OCI-LY7 (cell line): ENCODE data around the gene KLF16. TPM values are rescaled to one million over a fixed set of nuclear protein-coding genes. Genes with fewer than 3 reads are reported as not detected.

Experiments
- BruUV-seq: library from RNA; stranded (reverse); fragments of 400-500 nt; replicated peaks from 2 replicates; lab custom pipeline; 2021; lab: Mats Ljungman, UMichigan
- CTCF ChIA-PET: fragments of 300-600 bp; sonication (Branson Sonifier 250); formaldehyde crosslinking; loops from one replicate; lab custom pipeline; 2022; ENCODE audit warnings: antibody characterized with exemption; ENCODE audit not compliant: unreplicated experiment; lab: Charles Lee
- POLR2A ChIA-PET: fragments of 300-600 bp; sonication (Branson Sonifier 250); formaldehyde crosslinking; loops from one replicate; lab custom pipeline; 2022; ENCODE audit warnings: antibody characterized with exemption; lab: Charles Lee
- DNase-seq: peaks from one replicate; pipeline ENCODE4 v3.0.0-alpha.2; 2015; ENCODE audit warnings: low spot score
- H2AFZ ChIP-seq: fragments of 200-600 bp; sonication (generic), shearing (Covaris generic); 2 replicates; pipeline ENCODE4 v1.6.1; 2014; ENCODE audit warnings: mild to moderate bottlenecking, antibody characterized with exemption, low read length, moderate library complexity
- H3K27ac ChIP-seq: fragments of 200-600 bp; sonication (generic); 2 replicates; pipeline ENCODE4 v1.5.1; 2014; ENCODE audit warnings: mixed run types, low read depth, mild to moderate bottlenecking, moderate library complexity, low read length, inconsistent platforms; ENCODE audit not compliant: poor library complexity, severe bottlenecking
- H3K36me3 ChIP-seq: fragments of 200-600 bp; sonication (generic); 2 replicates; pipeline ENCODE4 v1.6.1; 2014; ENCODE audit warnings: mild to moderate bottlenecking, antibody characterized with exemption, low read length, moderate library complexity, mixed read lengths; ENCODE audit not compliant: insufficient read depth
- H3K4me1 ChIP-seq: fragments of 200-600 bp; sonication (generic); 2 replicates; pipeline ENCODE4 v1.5.1; 2014; ENCODE audit warnings: mild to moderate bottlenecking, low read length; ENCODE audit not compliant: insufficient read depth, poor library complexity, severe bottlenecking
- H3K4me2 ChIP-seq: fragments of 200-600 bp; sonication (generic); 2 replicates; pipeline ENCODE4 v1.6.1; 2014; ENCODE audit warnings: mild to moderate bottlenecking, low read length
- H3K4me3 ChIP-seq: fragments of 200-600 bp; sonication (generic); 2 replicates; pipeline ENCODE4 v1.5.1; 2014; ENCODE audit warnings: mild to moderate bottlenecking, low read depth, low read length; ENCODE audit not compliant: poor library complexity, severe bottlenecking
- H3K79me2 ChIP-seq: fragments of 200-600 bp; sonication (generic); 2 replicates; pipeline ENCODE4 v1.6.1; 2016; ENCODE audit warnings: low read depth, mild to moderate bottlenecking, low read length, moderate library complexity, mixed read lengths; ENCODE audit not compliant: insufficient read depth
- H3K9me2 ChIP-seq: fragments of 200-600 bp; sonication (generic); 2 replicates; pipeline ENCODE4 v1.6.1; 2016; ENCODE audit warnings: mild to moderate bottlenecking, low read length, mixed read lengths; ENCODE audit not compliant: insufficient read depth
- H3K9me3 ChIP-seq: fragments of 200-600 bp; sonication (generic); 2 replicates; pipeline ENCODE4 v1.6.1; 2014; ENCODE audit warnings: mild to moderate bottlenecking, mixed run types, low read length, mixed read lengths
- H4K20me1 ChIP-seq: fragments of 200-600 bp; sonication (generic); 2 replicates; pipeline ENCODE4 v1.6.1; 2014; ENCODE audit warnings: mild to moderate bottlenecking, antibody characterized with exemption, low read length, moderate library complexity, mixed read lengths; ENCODE audit not compliant: insufficient read depth
- CTCF ChIP-seq: fragments of 200-600 bp; sonication (generic); conservative IDR thresholded peaks from 2 replicates; pipeline ENCODE4 v1.5.1; 2014; ENCODE audit warnings: mild to moderate bottlenecking, antibody characterized with exemption, low read length, moderate library complexity, mixed read lengths
- EZH2phosphoT487 ChIP-seq: fragments of 200-600 bp; sonication (generic); IDR thresholded peaks from 2 replicates; pipeline ENCODE4 v1.6.1; 2018; ENCODE audit warnings: low read depth, borderline replicate concordance, mild to moderate bottlenecking, mixed run types, antibody characterized with exemption, low read length, moderate library complexity, mixed read lengths
- intact Hi-C: fragments of 100-400 bp; cut with micrococcal nuclease; formaldehyde crosslinking; loops from one replicate; pipeline ENCODE4 v1.10.0; 2022; ENCODE audit not compliant: unreplicated experiment
- total RNA-seq, 2 experiments: library from RNA; depleted of rRNA in 1 of 2; stranded (reverse); fragments of >200 nt in 1 of 2; shearing (Covaris generic) in 1 of 2; gene quantifications; 2 replicates each; pipeline ENCODE4 v1.2.3, GENCODE V29; 2014 to 2022

Gene KLF16
- total RNA-seq, 2 experiments from 2014 or later = 9.6 to 44.4 TPM

GRCh38 chr19:1872807-1873523 is 9.6 kb upstream of the KLF16 start:
- H3K4me3 ChIP-seq = no peak overlapping the region
- H3K79me2 ChIP-seq = peaks cover 37% of the 10 kb centered on the region
- POLR2A ChIA-PET = interaction anchor here (0.5 kb wide), 1 partner anchor 29 kb away, joined by 3 read pairs; no protein-coding TSS in a partner anchor
- no TSS peak for BruUV-seq
- CTCF ChIA-PET = no interaction called here
- H3K9me3 ChIP-seq = no peaks in the 10 kb centered on the region
- no peak overlapping the region for H3K4me2 ChIP-seq
- peaks cover 13% of the 10 kb centered on the region for H4K20me1 ChIP-seq
- no peaks in the 10 kb centered on the region for H3K9me2 ChIP-seq
- H3K4me1 ChIP-seq = peaks cover 20% of the 10 kb centered on the region
- H2AFZ ChIP-seq = no peak overlapping the region
- intact Hi-C loops = no loop called here
- H3K36me3 ChIP-seq = peaks cover 57% of the 10 kb centered on the region
- TF ChIP-seq EZH2phosphoT487 (no peak), CTCF (no peak)
- no peak for DNase-seq
- no peak overlapping the region for H3K27ac ChIP-seq

- ChIA-PET POLR2A (no interaction called here), CTCF (no interaction called here)
- Histone ChIP-seq H3K36me3 (peaks cover 63% of the 10 kb centered on the region), H3K4me1 (peaks cover 19% of the 10 kb centered on the region), H3K9me3 (no peaks in the 10 kb centered on the region), H3K79me2 (peaks cover 37% of the 10 kb centered on the region), H3K27ac (no peak overlapping the region), H3K9me2 (no peaks in the 10 kb centered on the region), H4K20me1 (peaks cover 13% of the 10 kb centered on the region), H2AFZ (no peak overlapping the region), H3K4me2 (no peak overlapping the region), H3K4me3 (no peak overlapping the region)
- TF ChIP-seq CTCF (no peak), EZH2phosphoT487 (no peak)
- BruUV-seq = no TSS peak
- DNase-seq = no peak
- intact Hi-C loops = no loop called here
Measured at GRCh38 chr19:1871630-1872029, 8.3 kb upstream of the KLF16 start.

GRCh38 chr19:1871140-1871597 is 7.8 kb upstream of the KLF16 start:
- ChIA-PET CTCF (no interaction called here), POLR2A (no interaction called here)
- H3K4me1 ChIP-seq = peaks cover 14% of the 10 kb centered on the region
- intact Hi-C loops = no loop called here
- no peak overlapping the region for H3K27ac ChIP-seq
- DNase-seq = no peak
- peaks cover 63% of the 10 kb centered on the region for H3K36me3 ChIP-seq
- H3K9me2 ChIP-seq = no peaks in the 10 kb centered on the region
- no peak for TF ChIP-seq CTCF
- no peak for TF ChIP-seq EZH2phosphoT487
- H2AFZ ChIP-seq = no peak overlapping the region
- H3K79me2 ChIP-seq = peaks cover 37% of the 10 kb centered on the region
- no peak overlapping the region for H3K4me3 ChIP-seq
- BruUV-seq = no TSS peak
- no peak overlapping the region for H3K4me2 ChIP-seq
- no peaks in the 10 kb centered on the region for H3K9me3 ChIP-seq
- H4K20me1 ChIP-seq = peaks cover 13% of the 10 kb centered on the region
